Endothelial cell of umbilical vein (primary cell): ENCODE results near the gene USH1G. TPM values are rescaled to one million over a fixed set of nuclear protein-coding genes. Genes with fewer than 3 reads are reported as not detected.

Experiments used
- BruUV-seq: library from RNA; stranded (reverse); fragments of 400-500 nt; replicated peaks from 2 replicates; lab custom pipeline; 2021; lab: Mats Ljungman, UMichigan
- CTCF ChIA-PET: fragments of 300-600, 350-600 bp; sonication (Branson Sonifier 250); formaldehyde crosslinking; loops from one replicate; lab custom pipeline; 2021; ENCODE audit warnings: antibody characterized with exemption, inconsistent platforms; lab: Charles Lee
- POLR2A ChIA-PET: fragments of 300-600, 350-600 bp; sonication (Branson Sonifier 250); formaldehyde crosslinking; loops from one replicate; lab custom pipeline; 2021; ENCODE audit warnings: antibody characterized with exemption, inconsistent platforms; lab: Charles Lee
- DNase-seq: peaks from one replicate; pipeline ENCODE4 v3.0.0-alpha.2; 2011; ENCODE audit warnings: low read depth, low spot score
- FAIRE-seq: peaks from 2 replicates; lab custom pipeline; 2011; peaks lifted over from hg19 to GRCh38; lab: Jason Lieb, UNC
- H2AFZ ChIP-seq: 2 replicates; pipeline ENCODE4 v1.6.0; 2012; ENCODE audit warnings: low read depth, low read length, control low read depth, inconsistent platforms
- H3K27ac ChIP-seq: 2 replicates; pipeline ENCODE4 v1.5.1; 2011; ENCODE audit warnings: low read depth, mild to moderate bottlenecking, control low read depth, low read length, moderate library complexity; ENCODE audit not compliant: insufficient read depth
- H3K27me3 ChIP-seq, 2 experiments: 2 replicates each; pipeline versions ENCODE4 v1.6.0 to v1.6.1; 2011; ENCODE audit warnings: low read length in 2 of 2, mixed read lengths in 1 of 2; ENCODE audit not compliant: control insufficient read depth in 2 of 2, insufficient read depth in 2 of 2
- H3K36me3 ChIP-seq, 2 experiments: 2 replicates in 1 of 2; 3 replicates in 1 of 2; pipeline ENCODE4 v1.5.1; 2011; ENCODE audit warnings: low read length in 2 of 2, mild to moderate bottlenecking in 1 of 2, moderate library complexity in 1 of 2; ENCODE audit not compliant: control insufficient read depth in 2 of 2, insufficient read depth in 2 of 2; ENCODE audit errors: extremely low read depth in 1 of 2
- H3K4me1 ChIP-seq: 3 replicates; pipeline ENCODE4 v1.5.1; 2011; ENCODE audit warnings: mild to moderate bottlenecking, low read length; ENCODE audit not compliant: control insufficient read depth, insufficient read depth; ENCODE audit errors: extremely low read depth
- H3K4me2 ChIP-seq: 2 replicates; pipeline ENCODE4 v1.6.1; 2011; ENCODE audit warnings: low read length, control low read depth, mixed read lengths; ENCODE audit not compliant: insufficient read depth
- H3K4me3 ChIP-seq, 3 experiments: fragments of 200-600 bp in 1 of 3; sonication (generic), shearing (Covaris generic) in 1 of 3; replicated peaks in 1 of 3; 2 replicates each; pipeline ENCODE4 v1.5.1; 2011 to 2016; ENCODE audit warnings: control low read depth in 3 of 3, low read length in 3 of 3, mild to moderate bottlenecking in 2 of 3, inconsistent platforms in 1 of 3, low read depth in 1 of 3, moderate library complexity in 1 of 3; ENCODE audit not compliant: insufficient read depth in 1 of 3
- H3K79me2 ChIP-seq: 2 replicates; pipeline ENCODE4 v1.6.0; 2012; ENCODE audit warnings: low read length, inconsistent platforms; ENCODE audit not compliant: control insufficient read depth, insufficient read depth
- H3K9ac ChIP-seq: replicated peaks from 2 replicates; pipeline ENCODE3; 2011; ENCODE audit warnings: low read length, control low read depth; ENCODE audit not compliant: insufficient read depth; ENCODE audit errors: extremely low read depth
- H3K9me1 ChIP-seq: replicated peaks from 3 replicates; pipeline ENCODE4 v1.6.0; 2011; ENCODE audit warnings: mild to moderate bottlenecking, low read length; ENCODE audit not compliant: control insufficient read depth, insufficient read depth; ENCODE audit errors: extremely low read depth
- H3K9me3 ChIP-seq: replicated peaks from 2 replicates; pipeline ENCODE4 v1.5.1; 2012; ENCODE audit warnings: low read length, inconsistent platforms; ENCODE audit not compliant: control insufficient read depth, insufficient read depth
- H4K20me1 ChIP-seq: replicated peaks from 2 replicates; pipeline ENCODE3; 2011; ENCODE audit warnings: mild to moderate bottlenecking, low read length; ENCODE audit not compliant: control insufficient read depth, insufficient read depth; ENCODE audit errors: extremely low read depth
- EZH2 ChIP-seq: IDR thresholded peaks from 2 replicates; pipeline ENCODE4 v1.6.1; 2012; ENCODE audit warnings: borderline replicate concordance, low read depth, mild to moderate bottlenecking, moderate library complexity, low read length, inconsistent platforms; ENCODE audit not compliant: severe bottlenecking
- FOS ChIP-seq: IDR thresholded peaks from 2 replicates; pipeline ENCODE4 v1.6.1; 2011; ENCODE audit warnings: mild to moderate bottlenecking, low read length, moderate library complexity, borderline replicate concordance; ENCODE audit not compliant: insufficient read depth
- MYC ChIP-seq: IDR thresholded peaks from one replicate; pipeline ENCODE4 v1.6.1; 2011; ENCODE audit warnings: mild to moderate bottlenecking, low read depth, low read length
- dilution Hi-C: fragments of 300-500 bp; cut with MboI; formaldehyde crosslinking; loops from one replicate; pipeline ENCODE4 v1.15.0; 2019; ENCODE audit warnings: low sequenced_read_pairs; ENCODE audit not compliant: extremely low pct_ligation_motif_present
- intact Hi-C: fragments of 100-400 bp; cut with micrococcal nuclease; formaldehyde crosslinking; loops from one replicate; pipeline ENCODE4 v1.10.0; 2022
- polyA plus RNA-seq, 4 experiments: library from polyadenylated mRNA; depleted of rRNA in 3 of 4; stranded (reverse) in 3 of 4; unstranded in 1 of 4; fragments of >200 nt; gene quantifications; 2 replicates each; pipeline versions ENCODE4 v1.2.1 to v1.2.3, GENCODE V29; 2011 to 2012; ENCODE audit warnings: missing spikeins in 1 of 4
- total RNA-seq: library from RNA; stranded (reverse); gene quantifications from 2 replicates; pipeline ENCODE4 v1.2.3, GENCODE V29; 2021
- TF ChIP-seq, protein P1 (sequence below), 2 donors: IDR thresholded peaks; 1 replicate in 1 of 2; 2 replicates in 1 of 2; pipeline ENCODE4 v1.5.1; 2011; ENCODE audit warnings: low read length in 2 of 2, mild to moderate bottlenecking in 2 of 2, moderate library complexity in 2 of 2, control low read depth in 1 of 2, inconsistent platforms in 1 of 2, low read depth in 1 of 2; ENCODE audit not compliant: insufficient read depth in 1 of 2; ENCODE audit errors: extremely low read depth in 1 of 2

USH1G gene
- total and polyA plus RNA-seq, 2 donors (not counting 3 experiments of a cell fraction or from before 2014, with no cell fraction given) = not detected

DNA sequence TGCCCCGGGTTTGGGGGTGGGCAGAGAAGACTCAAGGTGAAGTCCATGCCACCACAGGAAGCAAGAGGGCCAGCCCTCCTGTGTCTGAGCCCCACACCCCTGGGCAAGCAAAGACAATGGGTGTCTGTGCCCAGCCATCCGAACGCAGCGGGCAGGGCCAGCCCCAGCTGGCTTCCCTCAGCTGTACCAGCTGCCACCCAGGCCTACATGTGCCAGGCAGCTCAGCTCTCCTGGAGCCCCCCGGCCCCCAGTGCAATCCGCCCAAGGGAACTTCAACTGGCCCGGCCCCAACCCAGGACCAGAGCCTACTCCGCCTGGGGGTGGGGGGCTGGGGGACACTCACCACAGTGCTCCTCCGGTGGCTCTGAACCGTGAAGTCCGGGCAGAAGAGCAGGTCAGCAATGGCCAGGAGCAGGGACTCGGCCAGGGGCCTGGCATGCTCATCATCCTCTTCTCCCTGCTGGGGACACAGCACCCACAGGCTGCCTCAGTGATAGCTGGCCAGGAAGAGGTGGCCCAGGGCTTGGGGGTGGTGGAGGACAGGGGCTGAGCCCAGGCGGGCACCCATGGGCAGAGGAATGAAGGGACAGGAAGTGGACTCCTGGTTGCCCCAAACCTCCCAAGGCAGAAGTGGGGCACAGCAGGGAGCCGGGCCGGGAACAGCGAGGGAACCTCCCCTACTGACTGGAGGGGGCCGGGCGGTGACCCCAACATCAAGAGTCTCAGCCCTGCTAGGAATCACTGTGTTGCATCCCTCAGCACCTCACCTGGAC, 39.8 kb upstream of the USH1G start:
- POLR2A ChIA-PET = interaction anchor here (1.7 kb wide), 1 partner anchor 26 kb away, joined by 6 read pairs; no protein-coding TSS in a partner anchor
- no TSS peak for BruUV-seq
- intact Hi-C loops = no loop called here

DNA sequence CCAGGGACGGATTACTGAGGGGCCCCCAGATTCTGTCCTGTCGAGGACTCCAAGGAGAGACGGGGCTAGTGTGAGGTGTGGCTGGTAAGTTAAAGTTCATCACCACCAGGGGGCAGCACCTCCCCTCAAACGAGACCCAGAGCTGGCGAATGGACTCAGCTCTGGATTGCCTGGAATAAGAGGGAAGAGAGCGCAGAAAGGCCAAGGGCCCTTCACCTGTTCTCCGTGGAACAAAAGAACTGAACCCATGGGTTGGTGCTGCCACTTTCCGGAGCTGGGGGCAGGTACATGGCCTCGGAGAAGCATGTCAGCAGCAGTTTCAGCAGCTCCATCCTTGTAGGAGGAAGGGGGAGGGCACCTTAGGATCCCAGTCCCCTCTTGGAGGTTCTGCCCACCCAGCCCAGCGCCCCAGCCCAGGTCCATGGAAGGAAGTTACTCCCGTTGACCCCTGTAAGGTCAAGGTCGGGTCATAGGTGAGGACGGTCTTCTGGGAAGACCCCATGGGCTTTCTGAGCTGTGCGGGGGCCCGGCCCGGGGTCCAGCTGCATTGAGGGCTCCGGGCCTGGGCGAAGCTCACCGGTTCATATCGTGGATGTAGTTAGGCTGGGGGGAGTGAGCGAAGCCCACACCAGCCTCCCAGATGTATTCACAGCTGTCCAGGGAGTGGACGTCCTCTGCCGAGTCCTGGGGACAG, 38.7 kb upstream of the USH1G start:
- Histone ChIP-seq H3K4me2 (no peak overlapping the region), H3K4me1 (no peaks in the 10 kb centered on the region), H3K9ac (no peak overlapping the region), H3K79me2 (no peaks in the 10 kb centered on the region), H4K20me1 (no peaks in the 10 kb centered on the region), H3K27me3 (no peaks in the 10 kb centered on the region), H3K9me3 (no peaks in the 10 kb centered on the region), H2AFZ (no peak overlapping the region), H3K9me1 (no peaks in the 10 kb centered on the region), H3K4me3 (no peak overlapping the region), H3K36me3 (no peaks in the 10 kb centered on the region), H3K27ac (no peak overlapping the region)
- TF ChIP-seq FOS = no peak
- TF ChIP-seq, protein P1, sequence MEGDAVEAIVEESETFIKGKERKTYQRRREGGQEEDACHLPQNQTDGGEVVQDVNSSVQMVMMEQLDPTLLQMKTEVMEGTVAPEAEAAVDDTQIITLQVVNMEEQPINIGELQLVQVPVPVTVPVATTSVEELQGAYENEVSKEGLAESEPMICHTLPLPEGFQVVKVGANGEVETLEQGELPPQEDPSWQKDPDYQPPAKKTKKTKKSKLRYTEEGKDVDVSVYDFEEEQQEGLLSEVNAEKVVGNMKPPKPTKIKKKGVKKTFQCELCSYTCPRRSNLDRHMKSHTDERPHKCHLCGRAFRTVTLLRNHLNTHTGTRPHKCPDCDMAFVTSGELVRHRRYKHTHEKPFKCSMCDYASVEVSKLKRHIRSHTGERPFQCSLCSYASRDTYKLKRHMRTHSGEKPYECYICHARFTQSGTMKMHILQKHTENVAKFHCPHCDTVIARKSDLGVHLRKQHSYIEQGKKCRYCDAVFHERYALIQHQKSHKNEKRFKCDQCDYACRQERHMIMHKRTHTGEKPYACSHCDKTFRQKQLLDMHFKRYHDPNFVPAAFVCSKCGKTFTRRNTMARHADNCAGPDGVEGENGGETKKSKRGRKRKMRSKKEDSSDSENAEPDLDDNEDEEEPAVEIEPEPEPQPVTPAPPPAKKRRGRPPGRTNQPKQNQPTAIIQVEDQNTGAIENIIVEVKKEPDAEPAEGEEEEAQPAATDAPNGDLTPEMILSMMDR (IDR thresholded peaks at IDR 0.05; ENCODE audit: extremely low read depth in 1 of 2, insufficient read depth in 1 of 2, low read depth in 1 of 2, low read length in 2 of 2) = peak; percentile 62 to 74
- DNase-seq (peak; percentile 83), FAIRE-seq (peak; percentile 92)
- CTCF ChIA-PET = interaction anchor here (0.5 to 4.8 kb wide), 59 partner anchors 10 to 622 kb away, joined by 3 to 134 read pairs (median 8); partner anchors contain the start of genes ARMC7, ATP5PD, CDR2L and FDXR
- dilution Hi-C loops = no loop called here
- POLR2A ChIA-PET = interaction anchor here (0.8 to 1.7 kb wide), 5 partner anchors 11 to 240 kb away, joined by 3 to 10 read pairs (median 4); partner anchors contain the start of genes HID1, JPT1 and MRPL58
- BruUV-seq = no TSS peak
- intact Hi-C loops = loop anchor here (1.0 to 2.0 kb wide), 7 partner anchors 50 to 239 kb away; partner anchors contain the start of genes KCTD2, MRPL58 and NT5C

More for the DNA sequence above, 39.8 kb upstream of the USH1G start:
- no peaks in the 10 kb centered on the region for H3K9me1 ChIP-seq
- dilution Hi-C loops = no loop called here
- H3K27ac ChIP-seq = no peak overlapping the region
- no peak overlapping the region for H3K4me2 ChIP-seq
- no peak for DNase-seq
- CTCF ChIA-PET = interaction anchor here (0.6 to 4.8 kb wide), 29 partner anchors 9 to 621 kb away, joined by 3 to 134 read pairs (median 13); partner anchors contain the start of genes ATP5PD, CDR2L, HID1 and KCTD2
- no peaks in the 10 kb centered on the region for H4K20me1 ChIP-seq
- no peaks in the 10 kb centered on the region for H3K79me2 ChIP-seq
- H2AFZ ChIP-seq = no peak overlapping the region
- no peak overlapping the region for H3K4me3 ChIP-seq
- H3K9me3 ChIP-seq = no peaks in the 10 kb centered on the region
- no peak for FAIRE-seq
- no peak overlapping the region for H3K9ac ChIP-seq
- H3K36me3 ChIP-seq = no peaks in the 10 kb centered on the region
- no peaks in the 10 kb centered on the region for H3K4me1 ChIP-seq
- TF ChIP-seq MYC (no peak), FOS (no peak), EZH2 (no peak)
- H3K27me3 ChIP-seq = no peaks in the 10 kb centered on the region
